GM21390 (cell line): Measurements from ENCODE around the gene CPM.

Experiments
- ATAC-seq: cut with Tn5 transposase; IDR thresholded peaks from one replicate; pipeline ENCODE4 v1.9.1; 2021; ENCODE audit not compliant: unreplicated experiment

Gene CPM

GRCh38 chr12:68880660-68881325 is 52.2 kb downstream of the CPM start:
- ATAC-seq = no peak

GRCh38 chr12:68878846-68879245 is 54.1 kb downstream of the CPM start:
- ATAC-seq = no peak

GRCh38 chr12:68878283-68878682 is 54.7 kb downstream of the CPM start:
- ATAC-seq = no peak

- ATAC-seq = no peak
Measured at GRCh38 chr12:68877583-68877982, 55.4 kb downstream of the CPM start.

GRCh38 chr12:68876461-68876860 is 56.5 kb downstream of the CPM start:
- ATAC-seq = no peak

- no peak for ATAC-seq
Measured at GRCh38 chr12:68873316-68873715, 59.7 kb downstream of the CPM start.

- ATAC-seq = no peak
Measured at GRCh38 chr12:68871921-68872320, 61.0 kb downstream of the CPM start.

- no peak for ATAC-seq
Measured at GRCh38 chr12:68871396-68871795, 61.6 kb downstream of the CPM start.

- no peak for ATAC-seq
Measured at GRCh38 chr12:68870443-68870842, 62.5 kb downstream of the CPM start.

- no peak for ATAC-seq
Measured at GRCh38 chr12:68870011-68870410, 63.0 kb downstream of the CPM start.

GRCh38 chr12:68868043-68868790 is 64.8 kb downstream of the CPM start:
- ATAC-seq = no peak

- ATAC-seq = no peak
Measured at GRCh38 chr12:68867606-68868005, 65.4 kb downstream of the CPM start.

- ATAC-seq = no peak
Measured at GRCh38 chr12:68866950-68867349, 66.0 kb downstream of the CPM start.

- no peak for ATAC-seq
Measured at GRCh38 chr12:68865399-68866164, 67.4 kb downstream of the CPM start.

GRCh38 chr12:68864604-68865003 is 68.4 kb downstream of the CPM start:
- ATAC-seq = no peak

GRCh38 chr12:68863886-68864454 is 69.0 kb downstream of the CPM start:
- ATAC-seq = peak; percentile 79

- no peak for ATAC-seq
Measured at GRCh38 chr12:68863109-68863770, 69.7 kb downstream of the CPM start.

- no peak for ATAC-seq
Measured at GRCh38 chr12:68861890-68862289, 71.1 kb downstream of the CPM start.

- no peak for ATAC-seq
Measured at GRCh38 chr12:68856510-68856909, 76.5 kb downstream of the CPM start.

GRCh38 chr12:68855771-68856170 is 77.2 kb downstream of the CPM start:
- no peak for ATAC-seq

GRCh38 chr12:68855111-68855510 is 77.9 kb downstream of the CPM start:
- ATAC-seq = no peak
